Natural killer cell (primary cell): Measurements from ENCODE around the gene EZH1. TPM values are rescaled to one million over a fixed set of nuclear protein-coding genes. Genes with fewer than 3 reads are reported as not detected.
"Not testable (repeated sequence)": the region's sequence is repeated elsewhere in the genome, so short reads cannot be mapped to it uniquely, and the experiment has no call there.

ENCODE experiments used
- ATAC-seq, 3 donors: fragments of 150-1000 bp in 2 of 3; fragments of 200-7000 bp in 1 of 3; cut with Tn5 transposase; 1 replicate in 1 of 3; 2 replicates in 2 of 3; pipeline ENCODE4 v1.10.0; 2021; ENCODE audit warnings: mild to moderate bottlenecking in 2 of 3, moderate library complexity in 2 of 3
- DNase-seq, 2 donors: peaks; one replicate each; pipeline versions ENCODE4 v3.0.0 to v3.0.0-alpha.2; 2013 to 2021; ENCODE audit warnings: mixed read lengths in 1 of 2
- H3K27ac ChIP-seq: one replicate; pipeline ENCODE4 v1.5.1; 2013; ENCODE audit warnings: mild to moderate bottlenecking, low read length
- H3K27me3 ChIP-seq: one replicate; pipeline ENCODE4 v1.6.1; 2013; ENCODE audit warnings: low read length; ENCODE audit not compliant: control insufficient read depth, insufficient read depth
- H3K36me3 ChIP-seq: one replicate; pipeline ENCODE4 v1.6.1; 2013; ENCODE audit warnings: low read length; ENCODE audit not compliant: control insufficient read depth, insufficient read depth
- H3K4me1 ChIP-seq: one replicate; pipeline ENCODE4 v1.6.1; 2013; ENCODE audit warnings: low read length; ENCODE audit not compliant: control insufficient read depth, insufficient read depth
- H3K4me3 ChIP-seq: one replicate; pipeline ENCODE4 v1.5.1; 2013; ENCODE audit warnings: low read length
- H3K9me3 ChIP-seq: one replicate; pipeline ENCODE4 v1.6.1; 2013; ENCODE audit warnings: low read length; ENCODE audit not compliant: control insufficient read depth, insufficient read depth
- H3K27ac Mint-ChIP-seq, 2 donors: one replicate each; pipeline ENCODE4 v1.8.0; 2022; ENCODE audit warnings: mild to moderate bottlenecking in 2 of 2, mixed read lengths in 2 of 2, moderate library complexity in 1 of 2
- H3K27me3 Mint-ChIP-seq, 2 donors: one replicate each; pipeline ENCODE4 v1.8.0; 2022; ENCODE audit warnings: low read depth in 2 of 2, mixed read lengths in 2 of 2
- H3K36me3 Mint-ChIP-seq: one replicate; pipeline ENCODE4 v1.8.0; 2022; ENCODE audit warnings: mixed read lengths
- H3K4me1 Mint-ChIP-seq, 2 donors: one replicate each; pipeline ENCODE4 v1.8.0; 2022; ENCODE audit warnings: mixed read lengths in 2 of 2
- H3K4me3 Mint-ChIP-seq: one replicate; pipeline ENCODE4 v1.8.0; 2022; ENCODE audit warnings: mild to moderate bottlenecking, moderate library complexity, mixed read lengths
- H3K9me3 Mint-ChIP-seq, 2 donors: one replicate each; pipeline ENCODE4 v1.8.0; 2022; ENCODE audit warnings: mixed read lengths in 2 of 2
- WGBS: methylation state at CpG from one replicate; pipeline ENCODE4 v1.1.7; 2013; ENCODE audit warnings: missing lambda C conversion rate; ENCODE audit not compliant: insufficient coverage; 5-methylcytosine and 5-hydroxymethylcytosine counted together
- intact Hi-C: fragments of 100-400 bp; cut with micrococcal nuclease; formaldehyde crosslinking; loops from one replicate; pipeline ENCODE4 v1.14.2; 2022
- total RNA-seq, 4 donors: library from RNA; stranded (reverse); fragments of 120-200 nt in 1 of 4; gene quantifications; one replicate each; pipeline versions ENCODE4 v1.2.3 to v1.2.4, GENCODE V29; 2013 to 2022
- TF ChIP-seq, protein P1 (sequence below): fragments of 200-600 bp; IDR thresholded peaks from one replicate; pipeline ENCODE4 v1.8.0; 2022; ENCODE audit warnings: antibody characterized with exemption

Gene EZH1
- total RNA-seq, 3 donors from 2014 or later (not counting 1 experiment from before 2014, with no cell fraction given), result 68.8 to 92.7 (median 74.1) TPM

DNA sequence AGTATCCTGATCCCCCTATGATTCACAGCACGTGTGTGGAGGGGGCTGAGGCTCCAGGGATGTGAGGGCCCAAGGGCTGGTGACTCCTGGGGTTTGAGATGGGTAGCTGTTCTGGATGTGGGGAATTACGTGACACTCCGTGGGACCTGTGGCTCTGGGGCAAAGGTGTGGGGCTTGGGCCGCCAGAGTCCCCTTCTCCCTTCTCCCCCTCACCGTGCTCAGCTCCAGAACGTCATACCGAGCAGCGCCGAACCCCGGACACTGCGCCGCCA, 75.2 kb downstream of the EZH1 start:
- ATAC-seq (no peak), DNase-seq (no peak)
- 47% methylated on average over 12 of the region's 12 CpGs for WGBS
- TF ChIP-seq, protein P1, sequence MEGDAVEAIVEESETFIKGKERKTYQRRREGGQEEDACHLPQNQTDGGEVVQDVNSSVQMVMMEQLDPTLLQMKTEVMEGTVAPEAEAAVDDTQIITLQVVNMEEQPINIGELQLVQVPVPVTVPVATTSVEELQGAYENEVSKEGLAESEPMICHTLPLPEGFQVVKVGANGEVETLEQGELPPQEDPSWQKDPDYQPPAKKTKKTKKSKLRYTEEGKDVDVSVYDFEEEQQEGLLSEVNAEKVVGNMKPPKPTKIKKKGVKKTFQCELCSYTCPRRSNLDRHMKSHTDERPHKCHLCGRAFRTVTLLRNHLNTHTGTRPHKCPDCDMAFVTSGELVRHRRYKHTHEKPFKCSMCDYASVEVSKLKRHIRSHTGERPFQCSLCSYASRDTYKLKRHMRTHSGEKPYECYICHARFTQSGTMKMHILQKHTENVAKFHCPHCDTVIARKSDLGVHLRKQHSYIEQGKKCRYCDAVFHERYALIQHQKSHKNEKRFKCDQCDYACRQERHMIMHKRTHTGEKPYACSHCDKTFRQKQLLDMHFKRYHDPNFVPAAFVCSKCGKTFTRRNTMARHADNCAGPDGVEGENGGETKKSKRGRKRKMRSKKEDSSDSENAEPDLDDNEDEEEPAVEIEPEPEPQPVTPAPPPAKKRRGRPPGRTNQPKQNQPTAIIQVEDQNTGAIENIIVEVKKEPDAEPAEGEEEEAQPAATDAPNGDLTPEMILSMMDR, result no peak
- Mint-ChIP-seq H3K36me3 (no peaks in the 10 kb centered on the region), H3K4me1 (peaks cover 11 to 35% of the 10 kb centered on the region in 2 donors), H3K27me3 (peaks cover 15 to 37% of the 10 kb centered on the region in 2 donors), H3K4me3 (peak overlapping the region; percentile 71), H3K9me3 (no peaks in the 10 kb centered on the region), H3K27ac (no peak overlapping the region)
- no peak overlapping the region for H3K4me3 ChIP-seq
- peaks cover 37% of the 10 kb centered on the region for H3K27me3 ChIP-seq
- H3K4me1 ChIP-seq, result peaks cover 25% of the 10 kb centered on the region
- H3K36me3 ChIP-seq, result no peaks in the 10 kb centered on the region
- intact Hi-C loops, result no loop called here
- no peak overlapping the region for H3K27ac ChIP-seq
- no peaks in the 10 kb centered on the region for H3K9me3 ChIP-seq

DNA sequence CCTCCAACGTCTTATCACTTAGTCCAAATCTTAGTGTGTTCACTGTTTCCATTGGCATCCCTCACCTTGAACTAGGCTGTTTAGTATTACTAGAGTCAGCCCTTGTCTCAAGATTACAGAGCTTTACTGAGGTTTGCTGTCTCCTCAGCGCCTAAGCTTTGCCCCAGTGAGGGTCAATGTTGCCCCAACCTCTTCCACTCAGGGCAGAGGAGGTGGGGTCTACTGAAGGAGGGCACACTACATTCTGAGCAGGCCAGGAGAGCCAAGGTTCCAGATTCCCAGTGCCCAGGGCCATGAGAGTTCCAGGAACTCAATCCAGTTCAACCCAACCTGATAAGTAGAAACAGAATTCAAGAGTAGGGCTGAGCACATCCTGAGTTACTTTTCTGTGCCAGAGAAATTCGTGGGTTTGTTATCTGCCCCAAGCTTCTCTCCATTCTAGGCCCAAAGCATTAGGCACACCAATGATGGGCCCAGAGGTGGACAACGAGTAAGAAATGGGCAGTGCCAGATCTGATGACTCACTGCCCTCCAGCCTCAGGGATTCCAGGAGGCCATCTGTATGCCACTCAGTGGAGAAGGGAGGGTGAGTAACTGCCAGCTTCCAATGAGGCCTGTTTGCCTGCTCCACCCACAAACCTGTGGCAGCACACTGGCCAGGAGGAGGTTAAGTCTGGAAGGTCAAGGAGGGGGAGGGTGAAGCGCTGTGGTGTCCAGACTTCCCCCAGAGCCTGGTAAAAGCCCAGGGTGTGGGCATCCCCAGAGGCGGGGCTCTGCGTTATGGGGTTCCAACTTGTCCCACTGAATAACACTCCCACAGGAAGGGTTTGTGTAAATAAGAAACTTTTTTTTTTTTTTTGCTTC, 77.5 kb downstream of the EZH1 start:
- no peak overlapping the region for H3K27ac Mint-ChIP-seq
- TF ChIP-seq, protein P1, result no peak

DNA sequence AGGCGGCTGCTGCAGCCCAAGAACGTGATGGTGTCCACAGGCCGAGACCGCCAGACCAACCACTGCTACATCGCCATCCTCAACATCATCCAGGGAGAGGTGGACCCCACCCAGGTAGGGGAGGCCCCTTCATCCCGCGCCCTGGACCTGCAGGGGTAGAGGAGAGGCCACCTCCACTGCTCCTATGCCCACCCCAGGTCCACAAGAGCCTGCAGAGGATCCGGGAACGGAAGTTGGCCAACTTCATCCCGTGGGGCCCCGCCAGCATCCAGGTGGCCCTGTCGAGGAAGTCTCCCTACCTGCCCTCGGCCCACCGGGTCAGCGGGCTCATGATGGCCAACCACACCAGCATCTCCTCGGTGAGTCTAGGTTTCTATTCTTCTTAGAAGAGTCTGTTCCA, 78.7 kb downstream of the EZH1 start:
- 83% methylated on average over 11 of the region's 16 CpGs for WGBS
- H3K27ac Mint-ChIP-seq, H3K4me3 Mint-ChIP-seq, H3K9me3 Mint-ChIP-seq, DNase-seq, H3K36me3 ChIP-seq, intact Hi-C loops, ATAC-seq, H3K9me3 ChIP-seq, H3K4me3 ChIP-seq, H3K36me3 Mint-ChIP-seq, H3K4me1 ChIP-seq, H3K27me3 ChIP-seq, H3K27ac ChIP-seq: not testable (repeated sequence)
- peaks cover 8 to 19% of the 10 kb centered on the region in 2 donors for H3K27me3 Mint-ChIP-seq
- H3K4me1 Mint-ChIP-seq, result peaks cover 0 to 19% of the 10 kb centered on the region in 2 donors

More for the DNA sequence above, 77.5 kb downstream of the EZH1 start:
- DNase-seq, result no peak
- H3K36me3 ChIP-seq, result no peaks in the 10 kb centered on the region
- H3K27me3 Mint-ChIP-seq, result peaks cover 15 to 26% of the 10 kb centered on the region in 2 donors
- H3K4me3 ChIP-seq, result no peak overlapping the region
- H3K9me3 Mint-ChIP-seq, result no peaks in the 10 kb centered on the region
- WGBS, result 81% methylated on average over 7 of the region's 7 CpGs
- intact Hi-C loops, result no loop called here
- peaks cover 13% of the 10 kb centered on the region for H3K4me1 ChIP-seq
- ATAC-seq, result no peak
- peaks cover 15% of the 10 kb centered on the region for H3K27me3 ChIP-seq
- H3K27ac ChIP-seq, result no peak overlapping the region
- H3K4me3 Mint-ChIP-seq, result no peak overlapping the region
- no peaks in the 10 kb centered on the region for H3K9me3 ChIP-seq
- H3K4me1 Mint-ChIP-seq, result peaks cover 6 to 26% of the 10 kb centered on the region in 2 donors
- H3K36me3 Mint-ChIP-seq, result no peaks in the 10 kb centered on the region

DNA sequence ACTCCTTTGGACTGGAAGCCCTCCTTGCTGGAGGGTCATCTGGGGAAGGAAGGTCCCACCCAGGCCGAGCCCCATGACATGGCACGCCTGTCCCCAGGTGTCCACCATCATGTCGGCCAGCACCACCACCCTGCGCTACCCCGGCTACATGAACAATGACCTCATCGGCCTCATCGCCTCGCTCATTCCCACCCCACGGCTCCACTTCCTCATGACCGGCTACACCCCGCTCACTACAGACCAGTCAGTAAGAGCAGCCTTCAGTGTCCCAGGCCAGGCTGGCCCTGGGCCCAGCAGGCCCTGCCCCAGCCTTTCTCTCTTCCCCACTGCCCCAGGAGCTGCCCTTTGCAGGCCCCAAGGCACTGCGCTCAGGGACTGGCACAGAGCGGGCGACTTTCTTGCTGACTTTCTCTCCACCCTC, 79.2 kb downstream of the EZH1 start:
- intact Hi-C loops, result no loop called here
- TF ChIP-seq, protein P1, result no peak

More for the DNA sequence above, 79.2 kb downstream of the EZH1 start:
- no peak overlapping the region for H3K4me3 Mint-ChIP-seq
- Histone ChIP-seq H3K4me3 (no peak overlapping the region), H3K4me1 (peaks cover 4% of the 10 kb centered on the region), H3K27ac (no peak overlapping the region), H3K36me3 (no peaks in the 10 kb centered on the region), H3K9me3 (no peaks in the 10 kb centered on the region), H3K27me3 (peaks cover 4% of the 10 kb centered on the region)
- H3K27ac Mint-ChIP-seq, result no peak overlapping the region
- DNase-seq, result no peak
- no peak for ATAC-seq
- WGBS, result 91% methylated on average over 14 of the region's 14 CpGs
- H3K9me3 Mint-ChIP-seq, result no peaks in the 10 kb centered on the region
- H3K36me3 Mint-ChIP-seq, result no peaks in the 10 kb centered on the region
- peaks cover 8 to 16% of the 10 kb centered on the region in 2 donors for H3K27me3 Mint-ChIP-seq
- peaks cover 0 to 13% of the 10 kb centered on the region in 2 donors for H3K4me1 Mint-ChIP-seq
